Spleen (tissue), 13 donors: ENCODE measurements around the gene MAPK10. TPM values are rescaled to one million over a fixed set of nuclear protein-coding genes. Genes with fewer than 3 reads are reported as not detected.

Experiments
- DNase-seq: peaks from one replicate; pipeline ENCODE4 v3.0.0-alpha.2; 2020
- H3K27ac ChIP-seq, 8 donors: fragments of 200-600 bp; sonication (generic) in 7 of 8; 1 replicate in 4 of 8; 2 replicates in 4 of 8; pipeline versions ENCODE4 v1.5.0 to v1.8.0; 2016 to 2021; ENCODE audit warnings: inconsistent platforms in 4 of 8, mild to moderate bottlenecking in 4 of 8, moderate library complexity in 1 of 8
- H3K27me3 ChIP-seq, 7 donors: fragments of 200-600 bp; sonication (generic) in 6 of 7; replicated peaks in 1 of 7; 1 replicate in 4 of 7; 2 replicates in 3 of 7; pipeline versions ENCODE4 v1.5.0 to v1.8.0; 2016 to 2021; ENCODE audit warnings: inconsistent platforms in 3 of 7, mild to moderate bottlenecking in 1 of 7
- H3K36me3 ChIP-seq, 6 donors: fragments of 200-600 bp; sonication (generic) in 5 of 6; 1 replicate in 4 of 6; 2 replicates in 2 of 6; pipeline versions ENCODE4 v1.5.0 to v1.8.0; 2016 to 2021; ENCODE audit warnings: inconsistent platforms in 2 of 6
- H3K4me1 ChIP-seq, 6 donors: fragments of 200-600 bp; sonication (generic) in 5 of 6; 1 replicate in 3 of 6; 2 replicates in 3 of 6; pipeline versions ENCODE4 v1.5.0 to v1.8.0; 2016 to 2021; ENCODE audit warnings: inconsistent platforms in 3 of 6
- H3K4me3 ChIP-seq, 8 donors: fragments of 200-600 bp; sonication (generic) in 7 of 8; 1 replicate in 4 of 8; 2 replicates in 4 of 8; pipeline versions ENCODE4 v1.5.0 to v1.8.0; 2016 to 2021; ENCODE audit warnings: inconsistent platforms in 4 of 8, mild to moderate bottlenecking in 4 of 8, moderate library complexity in 2 of 8
- H3K9me3 ChIP-seq, 8 donors: fragments of 200-600 bp; sonication (generic) in 7 of 8; 1 replicate in 4 of 8; 2 replicates in 4 of 8; pipeline versions ENCODE4 v1.5.0 to v1.8.0; 2016 to 2021; ENCODE audit warnings: inconsistent platforms in 4 of 8
- POLR2A ChIP-seq, 3 donors: fragments of 450-650 bp; IDR thresholded peaks; one replicate each; pipeline ENCODE4 v1.5.1; 2017; ENCODE audit warnings: antibody characterized with exemption in 3 of 3, mild to moderate bottlenecking in 1 of 3
- POLR2AphosphoS5 ChIP-seq, 3 donors: sonication (generic); formaldehyde crosslinking; IDR thresholded peaks; one replicate each; pipeline ENCODE4 v1.5.1; 2017; ENCODE audit warnings: antibody characterized with exemption in 3 of 3
- WGBS, 5 donors: extraction: QIAGEN DNeasy Blood & Tissue Kit in 3 of 5; methylation state at CpG; one replicate each; pipeline versions ENCODE4 v1.1.5 to v1.1.7; 2013 to 2018; 5-methylcytosine and 5-hydroxymethylcytosine counted together
- intact Hi-C: fragments of 100-400 bp; cut with DNase I; formaldehyde crosslinking; loops from one replicate; pipeline ENCODE4 v1.15.0; 2023; ENCODE audit warnings: low total_unique reads
- long read RNA-seq, 2 donors: transcript quantifications; one replicate each; lab custom pipeline, GENCODE V29; 2026
- polyA plus RNA-seq, 3 donors: library from polyadenylated mRNA; stranded (reverse); fragments of 200-250 nt; gene quantifications; one replicate each; pipeline ENCODE4 v1.2.1, GENCODE V29; 2013
- total RNA-seq, 7 donors: library from RNA; depleted of rRNA in 3 of 7; stranded (reverse); fragments of >200 nt in 3 of 7; fragmentation: NEBNext Ultra II Directional in 4 of 7; extraction: Animal tissue kit (Norgen Biotek cat#: 25700) in 4 of 7; gene quantifications; one replicate each; pipeline versions ENCODE4 v1.1.0 to v1.2.1, GENCODE V29; 2016 to 2021
- TF ChIP-seq, protein P1 (sequence below), 11 experiments: fragments of 200-600 bp in 7 of 11; fragments of 450-650 bp in 4 of 11; sonication (generic) in 4 of 11; IDR thresholded peaks in 8 of 11; conservative IDR thresholded peaks in 3 of 11; 1 replicate in 7 of 11; 2 replicates in 4 of 11; pipeline versions ENCODE4 v1.4.0 to v1.8.0; 2016 to 2021; ENCODE audit warnings: antibody characterized with exemption in 11 of 11, inconsistent platforms in 4 of 11, mild to moderate bottlenecking in 1 of 11
- donor health status: healthy with polysubstance abuse.
- donor health status: DM: no; HTN: no; CAD: no; lungs with moderate emphysema.
- donor health status: DM: no; HTN: no; CAD: no.
- donor health status: Bipolar disorder and iron deficiency.
- donor health status: healthy.
- donor health status: DM: no; HTN: no; CAD: no.
- donor health status: DM: yes; HTN: yes; CAD: no.

Gene MAPK10
- total RNA-seq (10 to 100 TPM in 6 of 7 donors, 1 to 10 TPM in 1; 7.3 to 40.6 (median 18.4) TPM), polyA plus RNA-seq (1 to 10 TPM; 3.0 to 4.3 (median 3.2) TPM)
- long read RNA-seq, donor 1, partial matches to known transcripts, result 0 of 1 reads
- long read RNA-seq, donor 1, other reads (novel, unspliced or antisense), result 0 of 1 reads
- long read RNA-seq, donor 2, full-length matches to known transcripts, result 1 of 1 reads
- long read RNA-seq, donor 2, partial matches to known transcripts, result 0 of 1 reads
- long read RNA-seq, donor 2, other reads (novel, unspliced or antisense), result 0 of 1 reads

DNA sequence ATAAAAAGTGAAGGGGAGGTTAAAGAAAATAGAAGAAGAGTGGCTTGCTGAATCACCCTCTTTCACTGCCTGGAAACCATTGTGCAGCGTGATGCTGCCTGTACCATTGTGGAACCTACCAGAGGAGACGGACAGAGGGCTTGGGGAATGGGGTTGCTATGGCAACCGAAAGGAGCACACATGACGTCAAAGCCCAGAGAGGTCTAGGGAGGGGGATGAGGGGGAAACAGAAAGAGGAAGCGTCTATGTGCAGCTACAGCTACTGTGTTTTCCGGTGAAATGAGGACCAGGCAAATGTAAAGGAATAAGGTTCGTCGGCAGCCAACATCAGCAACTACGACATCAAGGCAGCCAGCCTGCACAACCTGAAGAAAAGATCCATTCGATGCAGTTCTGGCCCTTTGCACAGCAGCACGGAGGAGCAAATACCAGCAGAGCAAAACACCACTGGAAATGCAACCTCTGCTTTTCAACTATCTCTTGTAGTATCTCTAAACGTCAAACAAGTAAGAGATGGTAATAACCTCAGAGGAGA lies at the start of gene MAPK10:
TSS of gene MAPK10 (minus strand) at position 110 of the 535 bp plus-strand sequence.
- intact Hi-C loops, result no loop called here
- peaks cover 0 to 19% (median 10%) of the 10 kb centered on the region in 6 donors for H3K4me1 ChIP-seq
- H3K27me3 ChIP-seq, result no peaks in the 10 kb centered on the region
- WGBS, 5 donors, result 0 to 5% (median 1%) methylated on average over 12 of the region's 12 CpGs
- H3K9me3 ChIP-seq, result no peaks in the 10 kb centered on the region
- no peaks in the 10 kb centered on the region for H3K36me3 ChIP-seq
- peak within 1 kb of the TSS in 7 of 8 donors; percentile 10 to 80 (median 61) for H3K27ac ChIP-seq
- DNase-seq, result peak; percentile 84
- peak within 1 kb of the TSS in 7 of 8 donors; percentile 8 to 63 (median 27) for H3K4me3 ChIP-seq
- TF ChIP-seq POLR2AphosphoS5 (IDR thresholded peaks at IDR 0.05) (peak in 2 of 3 donors; percentile 40 to 69), POLR2A (IDR thresholded peaks at IDR 0.05) (no peak)
- TF ChIP-seq, protein P1, sequence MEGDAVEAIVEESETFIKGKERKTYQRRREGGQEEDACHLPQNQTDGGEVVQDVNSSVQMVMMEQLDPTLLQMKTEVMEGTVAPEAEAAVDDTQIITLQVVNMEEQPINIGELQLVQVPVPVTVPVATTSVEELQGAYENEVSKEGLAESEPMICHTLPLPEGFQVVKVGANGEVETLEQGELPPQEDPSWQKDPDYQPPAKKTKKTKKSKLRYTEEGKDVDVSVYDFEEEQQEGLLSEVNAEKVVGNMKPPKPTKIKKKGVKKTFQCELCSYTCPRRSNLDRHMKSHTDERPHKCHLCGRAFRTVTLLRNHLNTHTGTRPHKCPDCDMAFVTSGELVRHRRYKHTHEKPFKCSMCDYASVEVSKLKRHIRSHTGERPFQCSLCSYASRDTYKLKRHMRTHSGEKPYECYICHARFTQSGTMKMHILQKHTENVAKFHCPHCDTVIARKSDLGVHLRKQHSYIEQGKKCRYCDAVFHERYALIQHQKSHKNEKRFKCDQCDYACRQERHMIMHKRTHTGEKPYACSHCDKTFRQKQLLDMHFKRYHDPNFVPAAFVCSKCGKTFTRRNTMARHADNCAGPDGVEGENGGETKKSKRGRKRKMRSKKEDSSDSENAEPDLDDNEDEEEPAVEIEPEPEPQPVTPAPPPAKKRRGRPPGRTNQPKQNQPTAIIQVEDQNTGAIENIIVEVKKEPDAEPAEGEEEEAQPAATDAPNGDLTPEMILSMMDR (IDR thresholded peaks at IDR 0.05 in 8 of 11, conservative IDR thresholded peaks at IDR 0.05 in 3 of 11), result no peak

DNA sequence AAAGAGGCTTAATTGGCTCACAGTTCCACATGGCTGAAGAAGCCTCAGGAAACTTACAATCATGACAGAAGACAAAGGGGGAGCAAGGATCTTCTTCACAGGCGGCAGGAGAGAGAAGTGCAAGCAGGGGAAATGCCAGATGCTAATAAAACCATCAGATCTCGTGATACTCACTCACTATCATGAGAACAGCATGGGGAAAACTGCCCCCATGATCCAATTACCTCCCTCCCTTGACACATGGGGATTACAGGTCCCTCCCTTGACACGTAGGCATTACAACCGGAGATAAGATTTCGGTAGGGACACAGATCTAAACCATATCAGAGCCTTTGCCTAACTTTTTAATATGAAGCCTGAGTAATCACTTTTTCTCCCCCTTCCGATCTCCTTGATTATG lies 43.7 kb upstream of the MAPK10 start:
- Histone ChIP-seq H3K4me3 (no peak overlapping the region), H3K4me1 (no peaks in the 10 kb centered on the region), H3K9me3 (peaks cover 0 to 5% (median 2%) of the 10 kb centered on the region in 8 donors), H3K27ac (no peak overlapping the region), H3K27me3 (no peaks in the 10 kb centered on the region), H3K36me3 (no peaks in the 10 kb centered on the region)
- no peak for DNase-seq
- intact Hi-C loops, result no loop called here
- TF ChIP-seq POLR2AphosphoS5 (IDR thresholded peaks at IDR 0.05) (no peak), POLR2A (IDR thresholded peaks at IDR 0.05) (no peak)
- TF ChIP-seq, protein P1 (IDR thresholded peaks at IDR 0.05 in 8 of 11, conservative IDR thresholded peaks at IDR 0.05 in 3 of 11), result no peak
- 74 to 81% (median 79%) methylated on average over 6 of the region's 6 CpGs for whole genome bisulfite sequencing, 5 donors

DNA sequence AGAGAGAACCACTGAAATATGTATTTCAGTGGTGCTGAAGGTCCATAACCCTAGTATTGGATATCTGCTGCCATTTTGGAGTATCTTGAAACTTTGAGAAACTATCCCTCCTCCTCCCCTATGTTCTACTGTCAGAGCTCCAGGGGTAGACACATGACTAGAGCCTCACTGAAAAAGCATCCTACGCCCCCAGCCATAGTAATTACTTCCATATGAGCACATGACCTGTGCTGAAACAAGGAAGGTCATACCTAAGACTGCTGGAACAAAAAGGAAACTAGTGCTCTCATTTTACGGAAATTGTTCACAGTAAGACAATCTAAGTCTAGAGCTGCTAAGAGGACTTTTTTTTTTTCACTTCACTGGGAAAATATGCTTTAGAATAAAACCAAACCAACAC lies 42.0 kb upstream of the MAPK10 start:
- Histone ChIP-seq H3K27me3 (no peaks in the 10 kb centered on the region), H3K4me3 (no peak overlapping the region), H3K4me1 (no peaks in the 10 kb centered on the region), H3K36me3 (no peaks in the 10 kb centered on the region), H3K9me3 (no peaks in the 10 kb centered on the region), H3K27ac (no peak overlapping the region)
- no peak for TF ChIP-seq POLR2A (IDR thresholded peaks at IDR 0.05)
- no peak for TF ChIP-seq POLR2AphosphoS5 (IDR thresholded peaks at IDR 0.05)
- TF ChIP-seq, protein P1 (IDR thresholded peaks at IDR 0.05 in 8 of 11, conservative IDR thresholded peaks at IDR 0.05 in 3 of 11), result no peak
- intact Hi-C loops, result no loop called here
- WGBS, 5 donors, result 57 to 80% (median 74%) methylated on average over 2 of the region's 2 CpGs
- no peak for DNase-seq

DNA sequence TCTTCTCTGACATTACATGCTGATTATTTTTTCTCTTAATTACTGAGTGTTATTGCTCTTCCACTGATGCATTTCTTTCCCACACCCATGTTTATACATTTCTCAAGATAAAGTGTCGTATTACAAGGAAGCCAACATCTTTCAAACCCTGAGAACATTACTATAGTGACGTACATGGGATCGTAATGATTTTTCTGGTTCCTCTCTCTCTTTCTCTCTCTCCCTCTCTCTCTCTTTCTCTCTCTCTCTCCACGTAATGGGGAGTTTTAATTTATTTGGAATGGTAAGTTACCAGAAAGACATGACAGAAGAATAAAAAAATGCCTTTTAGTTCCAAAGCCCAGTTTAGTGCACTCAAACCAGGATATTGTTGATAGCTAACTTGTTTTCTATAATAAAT lies 40.4 kb upstream of the MAPK10 start:
- no peak overlapping the region for H3K4me3 ChIP-seq
- H3K4me1 ChIP-seq, result no peaks in the 10 kb centered on the region
- DNase-seq, result no peak
- H3K27ac ChIP-seq, result no peak overlapping the region
- TF ChIP-seq, protein P1 (IDR thresholded peaks at IDR 0.05 in 8 of 11, conservative IDR thresholded peaks at IDR 0.05 in 3 of 11), result no peak
- no peak for TF ChIP-seq POLR2AphosphoS5 (IDR thresholded peaks at IDR 0.05)
- TF ChIP-seq POLR2A (IDR thresholded peaks at IDR 0.05), result no peak
- intact Hi-C loops, result no loop called here
- H3K27me3 ChIP-seq, result no peaks in the 10 kb centered on the region
- no peaks in the 10 kb centered on the region for H3K9me3 ChIP-seq
- H3K36me3 ChIP-seq, result no peaks in the 10 kb centered on the region
- 72 to 86% (median 74%) methylated on average over 4 of the region's 4 CpGs for WGBS, 5 donors
